ENCODE results near the gene CADPS.

DNA sequence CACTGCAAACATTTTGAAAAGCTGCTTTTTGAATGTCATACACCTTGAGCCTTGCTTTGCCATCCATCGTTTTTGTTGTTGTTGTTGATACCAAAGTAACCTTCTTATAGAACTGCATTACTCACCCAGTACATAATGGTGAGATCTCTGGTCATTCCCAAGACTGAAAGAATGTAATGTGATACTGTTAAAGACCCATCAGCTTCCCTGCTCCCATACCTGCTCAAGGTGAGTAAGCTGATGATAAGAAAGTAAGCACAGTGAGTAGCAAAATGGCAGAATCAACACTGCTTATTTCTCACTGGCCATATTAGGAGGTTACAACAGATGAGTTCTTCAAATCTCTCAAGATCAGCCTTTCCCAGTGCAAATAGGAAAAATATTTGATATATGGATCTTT is 89.8 kb downstream of the CADPS start:
- TF ChIP-seq, protein P1, sequence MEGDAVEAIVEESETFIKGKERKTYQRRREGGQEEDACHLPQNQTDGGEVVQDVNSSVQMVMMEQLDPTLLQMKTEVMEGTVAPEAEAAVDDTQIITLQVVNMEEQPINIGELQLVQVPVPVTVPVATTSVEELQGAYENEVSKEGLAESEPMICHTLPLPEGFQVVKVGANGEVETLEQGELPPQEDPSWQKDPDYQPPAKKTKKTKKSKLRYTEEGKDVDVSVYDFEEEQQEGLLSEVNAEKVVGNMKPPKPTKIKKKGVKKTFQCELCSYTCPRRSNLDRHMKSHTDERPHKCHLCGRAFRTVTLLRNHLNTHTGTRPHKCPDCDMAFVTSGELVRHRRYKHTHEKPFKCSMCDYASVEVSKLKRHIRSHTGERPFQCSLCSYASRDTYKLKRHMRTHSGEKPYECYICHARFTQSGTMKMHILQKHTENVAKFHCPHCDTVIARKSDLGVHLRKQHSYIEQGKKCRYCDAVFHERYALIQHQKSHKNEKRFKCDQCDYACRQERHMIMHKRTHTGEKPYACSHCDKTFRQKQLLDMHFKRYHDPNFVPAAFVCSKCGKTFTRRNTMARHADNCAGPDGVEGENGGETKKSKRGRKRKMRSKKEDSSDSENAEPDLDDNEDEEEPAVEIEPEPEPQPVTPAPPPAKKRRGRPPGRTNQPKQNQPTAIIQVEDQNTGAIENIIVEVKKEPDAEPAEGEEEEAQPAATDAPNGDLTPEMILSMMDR (conservative IDR thresholded peaks at IDR 0.05) = no peak
- TF ChIP-seq ZFX (IDR thresholded peaks at IDR 0.05) = no peak
